Measurements from ENCODE around the gene RAB15. TPM values are rescaled to one million over a fixed set of nuclear protein-coding genes. Genes with fewer than 3 reads are reported as not detected.

Gene RAB15
- polyA plus RNA-seq, 3 donors: 19.5 to 23.9 (median 20.8) TPM

DNA sequence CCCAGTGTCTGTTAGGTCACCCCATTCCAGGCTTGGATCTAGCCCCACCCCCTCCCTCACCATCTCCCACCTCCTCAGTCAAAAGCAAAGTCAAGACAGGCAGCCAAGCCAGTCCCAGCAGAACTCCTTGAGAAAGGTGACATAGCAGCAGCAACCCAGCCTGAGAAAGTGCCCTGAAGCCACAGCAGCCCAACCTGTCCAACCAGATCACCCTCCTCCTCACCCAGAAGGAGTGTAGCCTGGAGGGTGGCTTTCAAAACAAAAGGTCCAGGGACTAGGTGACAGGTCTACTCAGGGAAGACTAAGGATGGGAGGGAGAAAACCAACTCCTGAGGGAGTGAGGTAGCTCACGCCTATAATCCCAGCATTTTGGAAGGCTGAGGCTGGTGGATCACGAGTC, 5.2 kb downstream of the RAB15 start:
- no peak for DNase-seq (ENCODE audit: extremely low read depth in 1 of 11, low read depth in 9 of 11, low spot score in 4 of 11)

DNA sequence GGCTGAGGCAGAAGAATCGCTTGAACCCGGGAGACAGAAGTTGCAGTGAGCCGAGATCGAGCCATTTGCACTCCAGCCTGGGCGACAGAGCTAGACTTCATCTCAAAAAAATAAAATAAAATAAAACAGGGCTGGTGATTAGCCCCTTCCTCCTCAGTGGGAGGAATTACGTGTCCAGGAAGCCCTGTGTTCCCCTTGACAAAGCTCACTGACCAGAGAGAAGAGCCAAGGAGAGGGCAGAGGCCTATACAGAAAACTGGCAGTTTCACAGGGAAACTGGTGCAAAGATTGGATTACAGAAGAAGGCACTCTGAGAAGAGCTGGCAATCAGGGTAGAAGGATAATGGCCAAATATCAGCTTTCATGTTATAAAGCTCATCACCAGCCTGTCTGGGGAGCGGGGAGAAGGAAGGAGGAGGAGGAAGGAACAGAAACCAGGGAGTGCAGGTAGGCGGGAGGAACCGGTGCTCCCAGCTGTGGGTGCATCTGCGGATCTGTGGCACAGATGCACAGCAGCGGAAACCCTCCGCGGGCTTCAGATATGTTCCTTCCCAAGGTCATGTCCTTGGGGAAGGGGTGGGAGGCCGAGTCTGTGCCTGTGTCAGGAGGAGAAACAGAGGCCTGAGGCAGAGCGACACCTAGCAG, 6.7 kb downstream of the RAB15 start:
- no peak for DNase-seq (ENCODE audit: extremely low read depth in 1 of 11, low read depth in 9 of 11, low spot score in 4 of 11)

DNA sequence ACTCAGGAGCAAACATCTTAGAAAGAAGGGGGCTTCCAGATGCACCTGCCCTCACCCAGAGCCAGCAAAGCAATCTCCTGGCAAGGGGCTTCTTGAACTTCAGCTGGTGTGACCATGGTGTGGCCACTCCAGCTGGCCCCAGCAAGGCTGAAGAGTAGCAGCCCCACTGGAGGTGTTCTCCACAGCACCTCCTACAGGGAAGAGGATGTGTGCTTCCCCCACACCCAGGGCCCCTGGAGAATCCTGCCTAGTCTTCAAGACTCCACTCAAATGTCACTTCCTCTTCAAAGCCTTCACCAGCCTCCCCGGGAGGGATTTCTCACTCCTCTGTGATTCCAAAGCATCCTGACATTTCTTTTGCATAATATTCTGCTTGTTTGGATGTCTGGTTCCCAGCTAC, 8.5 kb downstream of the RAB15 start:
- no peak for DNase-seq (ENCODE audit: extremely low read depth in 1 of 11, low read depth in 9 of 11, low spot score in 4 of 11)

DNA sequence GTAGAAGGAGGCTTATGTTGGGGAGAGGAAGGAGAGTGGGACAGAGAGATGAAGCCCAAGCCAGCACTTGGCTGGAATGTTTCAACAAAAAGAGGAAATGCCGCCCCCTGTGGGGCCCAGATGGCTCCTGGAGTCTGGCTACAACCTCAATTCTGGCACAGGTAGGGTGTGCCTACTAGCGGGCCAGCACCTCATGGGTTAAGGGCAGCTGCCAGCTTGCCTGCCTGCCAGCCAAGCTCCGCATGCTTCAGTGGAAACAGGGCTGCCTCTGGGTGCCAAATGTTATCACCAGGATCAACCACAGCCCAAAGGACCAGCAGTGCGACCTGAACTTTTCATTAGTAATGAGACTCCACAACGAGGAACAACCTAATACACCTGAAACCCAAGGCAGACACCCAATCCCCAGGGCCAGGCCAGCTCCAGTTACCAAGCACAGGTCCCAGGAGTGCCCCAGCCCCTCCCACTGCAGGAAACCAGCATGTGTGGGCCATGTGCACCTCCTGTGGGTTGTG, 11.3 kb downstream of the RAB15 start:
- no peak for DNase-seq (ENCODE audit: extremely low read depth in 1 of 11, low read depth in 9 of 11, low spot score in 4 of 11)

DNA sequence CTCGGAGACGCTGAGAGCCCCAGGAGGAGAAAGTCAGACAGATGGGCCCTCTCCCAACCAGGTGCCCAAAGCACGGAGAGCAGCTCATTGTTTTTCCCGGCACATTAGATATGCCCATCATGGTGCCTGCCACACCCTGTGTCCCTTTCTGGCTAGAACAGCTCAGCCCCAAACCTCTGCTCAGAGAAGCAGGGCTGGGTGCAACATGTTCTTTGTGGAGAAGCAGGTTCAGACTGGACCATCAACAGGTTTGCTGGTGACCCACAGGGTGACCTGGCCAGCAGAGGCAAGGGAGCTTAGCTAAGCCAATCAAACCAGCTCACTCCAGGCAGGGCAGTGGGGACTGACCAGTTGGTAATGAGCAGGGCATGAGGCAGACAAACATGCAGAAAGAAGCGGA, 13.4 kb downstream of the RAB15 start:
- no peak for DNase-seq (ENCODE audit: extremely low read depth in 1 of 11, low read depth in 9 of 11, low spot score in 4 of 11)

DNA sequence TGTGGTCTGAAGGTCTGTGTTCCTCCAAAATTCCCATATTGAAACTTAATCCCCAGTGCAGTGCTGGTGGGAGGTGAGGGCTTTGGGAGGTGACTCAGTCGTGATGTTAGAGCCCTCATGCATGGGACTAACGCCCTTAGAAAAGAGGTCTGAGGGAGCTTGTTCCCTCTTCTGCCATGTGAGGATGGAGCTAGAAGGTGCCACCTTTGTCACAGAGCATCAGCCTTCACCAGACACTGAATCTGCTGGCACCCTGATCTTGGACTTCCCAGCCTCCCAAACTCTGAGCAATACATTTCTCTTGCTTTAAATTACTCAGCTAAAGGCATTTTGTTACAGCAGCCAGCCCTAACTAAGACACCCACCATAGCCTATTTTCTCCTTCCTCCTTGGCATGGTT, 13.9 kb downstream of the RAB15 start:
- no peak for DNase-seq (ENCODE audit: extremely low read depth in 1 of 11, low read depth in 9 of 11, low spot score in 4 of 11)

DNA sequence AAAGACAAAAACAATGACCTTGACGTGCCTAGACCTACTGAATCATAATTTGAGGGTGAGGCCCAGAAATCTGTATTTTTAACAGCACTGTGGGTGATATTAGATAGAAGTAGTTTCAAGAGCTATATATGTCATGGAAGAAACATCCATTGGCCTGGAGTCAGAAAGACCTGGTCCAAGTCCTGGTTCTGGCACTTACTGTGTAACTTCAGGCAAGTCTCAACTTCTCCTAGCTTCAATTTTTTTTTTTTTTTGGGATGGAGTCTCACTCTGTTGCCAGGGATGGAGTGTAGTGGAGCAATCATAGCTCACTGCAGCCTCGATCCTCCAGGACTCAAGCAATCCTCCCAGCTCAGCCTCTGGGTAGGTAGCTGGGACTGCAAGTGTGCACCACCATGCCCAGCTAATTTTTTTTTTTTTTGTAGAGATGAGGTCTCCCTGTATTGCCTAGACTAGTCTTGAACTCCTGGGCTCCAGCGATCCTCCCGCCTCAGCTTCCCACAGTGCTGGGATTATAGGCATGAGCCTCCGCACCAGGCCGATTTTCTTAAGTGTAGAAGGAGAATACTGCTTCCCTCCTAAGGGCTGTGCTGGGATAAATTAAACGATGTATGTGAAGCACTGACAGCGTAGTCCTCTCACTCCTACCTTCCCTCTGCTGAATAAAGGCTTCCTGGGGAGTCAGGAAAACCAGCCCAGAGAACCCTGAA, 15.3 kb downstream of the RAB15 start:
- DNase-seq (ENCODE audit: extremely low read depth in 1 of 11, low read depth in 9 of 11, low spot score in 4 of 11): no peak

DNA sequence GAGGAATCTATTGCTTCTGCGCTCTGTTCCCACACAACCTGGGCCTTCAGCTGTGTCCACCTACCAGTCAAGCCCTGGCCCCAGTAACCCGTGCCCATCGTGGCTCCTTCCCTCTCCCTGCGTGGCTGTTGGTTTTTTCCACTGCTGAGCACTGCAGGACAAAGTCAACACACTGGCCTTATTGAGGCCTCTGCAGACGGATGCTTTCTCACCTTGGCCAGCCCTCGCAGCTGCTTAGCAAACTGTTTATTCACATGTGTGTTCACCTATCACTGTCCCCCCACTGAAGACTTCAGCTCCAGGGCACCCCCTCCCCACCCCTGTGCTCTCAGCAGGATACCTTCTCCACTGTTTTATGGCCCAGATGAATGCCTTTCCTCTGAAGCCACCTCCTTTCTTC, 16.8 kb downstream of the RAB15 start:
- DNase-seq (ENCODE audit: extremely low read depth in 1 of 11, low read depth in 9 of 11, low spot score in 4 of 11): no peak

DNA sequence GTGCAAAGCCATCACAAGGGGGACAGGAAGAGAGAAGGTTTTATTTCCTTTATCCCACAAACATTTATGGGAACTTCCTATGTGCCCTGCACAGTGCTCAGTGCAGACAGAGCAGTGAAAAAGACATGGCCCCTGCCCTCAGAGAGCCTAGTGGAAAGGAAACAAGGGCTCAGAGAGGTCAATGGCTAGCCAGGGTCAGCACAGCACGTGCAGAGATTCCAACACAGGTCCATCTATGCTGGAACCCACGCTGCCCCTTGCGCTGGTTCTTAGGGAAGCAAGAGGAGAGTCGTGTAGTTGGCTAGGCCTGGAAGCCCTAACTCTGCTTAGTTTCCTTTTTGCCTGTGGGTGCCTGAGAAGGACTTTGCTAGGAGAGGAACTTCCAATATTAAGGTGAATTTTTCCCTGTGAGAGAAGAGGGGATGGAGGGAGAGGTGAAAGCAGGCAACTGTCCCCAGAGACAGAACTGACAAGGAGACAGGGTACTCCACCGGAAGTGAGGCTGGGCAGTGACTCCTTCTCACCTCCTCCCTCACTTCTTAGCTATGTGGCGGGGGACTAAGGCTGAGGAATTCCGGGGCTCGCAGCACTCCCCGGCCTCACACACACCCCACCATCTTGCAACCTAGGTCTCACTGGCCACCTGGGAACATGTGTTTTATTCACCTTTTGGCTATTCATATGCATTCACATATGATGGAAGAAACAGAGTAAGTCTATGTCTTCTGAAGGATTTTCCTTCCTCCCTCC, 17.5 kb downstream of the RAB15 start:
- no peak for DNase-seq (ENCODE audit: extremely low read depth in 1 of 11, low read depth in 9 of 11, low spot score in 4 of 11)

DNA sequence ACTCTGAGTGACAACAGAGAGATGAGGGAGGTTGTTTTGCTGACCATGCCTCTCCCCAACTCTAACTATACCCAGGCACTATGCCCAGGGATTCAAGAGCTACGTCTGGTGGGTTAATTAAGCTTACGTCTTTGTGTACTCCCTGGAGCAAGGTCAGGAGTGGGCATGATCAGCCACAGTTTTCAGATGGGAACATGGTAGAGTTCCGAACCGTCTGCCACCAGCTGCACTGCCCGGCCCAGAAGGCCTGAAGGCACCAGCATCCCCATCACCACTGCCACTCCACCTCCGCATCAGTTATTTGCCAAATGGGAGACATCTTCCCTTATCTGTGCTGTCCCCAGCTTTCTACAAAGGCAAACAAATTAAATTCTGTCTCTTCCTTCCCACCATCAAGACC, 18.5 kb downstream of the RAB15 start:
- DNase-seq (ENCODE audit: extremely low read depth in 1 of 11, low read depth in 9 of 11, low spot score in 4 of 11): no peak

DNA sequence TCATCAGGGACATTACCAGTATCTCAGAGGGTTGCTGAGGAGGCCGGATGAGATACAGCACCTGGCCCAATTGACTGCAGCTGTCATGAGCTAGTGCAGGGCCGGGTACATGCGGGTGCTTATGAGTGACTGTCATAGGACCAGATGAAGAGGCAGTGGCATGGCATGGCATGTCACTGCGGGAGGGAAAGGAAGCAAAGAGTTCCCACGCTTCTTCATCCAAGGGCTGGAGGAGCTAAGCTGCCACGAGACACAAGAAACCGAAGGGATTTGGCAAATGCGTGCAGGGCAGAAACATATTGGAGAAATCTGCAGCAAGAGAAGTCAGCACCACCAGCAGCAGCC, 18.9 kb downstream of the RAB15 start:
- no peak for DNase-seq (ENCODE audit: extremely low read depth in 1 of 11, low read depth in 9 of 11, low spot score in 4 of 11)

DNA sequence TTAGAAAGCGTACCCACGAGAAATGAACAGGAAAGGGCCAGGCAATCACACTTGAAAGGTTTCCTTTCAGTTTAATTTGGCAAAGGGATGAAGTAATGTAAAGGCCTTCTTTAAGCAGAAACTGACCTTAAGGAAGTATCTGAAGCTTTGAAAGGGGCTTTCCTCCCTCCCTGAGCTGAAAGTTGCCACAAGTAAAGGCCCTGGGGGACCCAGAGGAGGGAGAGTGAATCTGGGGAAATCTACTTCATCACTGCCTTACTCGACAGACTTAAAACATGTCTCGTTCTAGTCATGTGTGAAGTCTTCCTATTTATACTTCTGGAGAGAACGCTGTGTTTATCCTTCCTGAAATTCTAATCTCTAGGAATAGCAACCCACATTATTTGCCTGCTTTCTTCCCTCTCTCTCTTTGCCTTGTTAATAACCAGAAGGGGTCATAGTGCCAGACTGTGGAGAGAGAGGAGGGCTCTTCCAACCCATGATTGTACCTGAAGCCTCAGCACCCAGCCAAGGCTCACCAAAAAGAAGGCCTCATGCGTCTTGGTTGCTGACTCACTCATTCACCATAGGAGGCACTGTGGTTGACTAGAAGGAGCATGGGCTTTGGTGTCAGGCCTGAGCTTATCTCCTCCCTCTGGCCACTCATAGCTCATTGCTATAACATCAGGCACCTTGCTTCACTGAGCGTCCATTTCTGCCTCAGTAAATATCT, 19.4 kb downstream of the RAB15 start:
- no peak for DNase-seq (ENCODE audit: extremely low read depth in 1 of 11, low read depth in 9 of 11, low spot score in 4 of 11)

DNA sequence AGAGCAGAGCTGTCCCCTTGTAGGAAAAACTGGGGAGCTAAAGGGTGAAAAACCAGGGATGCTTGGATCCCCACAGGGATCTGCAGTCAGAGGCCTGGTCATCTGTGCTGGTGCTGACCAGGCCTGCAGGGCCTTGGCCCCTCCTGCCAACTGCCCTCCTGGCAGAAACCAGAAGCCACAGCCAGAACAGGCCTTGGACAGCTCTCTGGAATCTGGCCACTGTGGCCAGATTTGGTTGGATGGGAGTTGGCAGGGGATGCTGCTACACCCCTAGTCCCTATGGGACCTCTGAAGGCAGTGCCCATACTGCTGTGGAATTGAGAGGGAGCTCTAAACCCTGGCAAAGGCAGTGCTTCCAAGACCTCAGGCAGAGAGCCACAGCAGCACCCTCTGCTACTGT, 20.4 kb downstream of the RAB15 start:
- no peak for DNase-seq (ENCODE audit: extremely low read depth in 1 of 11, low read depth in 9 of 11, low spot score in 4 of 11)

DNA sequence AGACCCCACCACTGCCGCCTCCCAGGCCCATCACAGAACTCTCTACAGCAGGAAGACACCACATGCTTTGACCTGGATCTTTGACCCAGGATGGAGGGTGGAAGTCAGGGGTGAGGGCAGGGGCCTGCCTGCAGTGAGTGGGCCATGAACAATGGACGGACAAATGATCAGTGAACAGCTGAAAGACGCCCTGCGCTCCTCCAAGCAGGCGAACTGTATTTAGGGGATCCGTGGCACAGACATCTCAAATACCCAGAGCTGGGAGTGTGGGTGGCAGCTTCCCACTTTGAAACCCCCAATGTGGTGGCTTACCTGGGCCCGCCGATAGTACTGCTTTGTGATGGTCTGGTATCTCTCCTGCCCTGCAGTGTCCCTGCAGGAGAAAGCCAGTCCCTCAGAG, 20.8 kb downstream of the RAB15 start:
- no peak for DNase-seq (ENCODE audit: extremely low read depth in 1 of 11, low read depth in 9 of 11, low spot score in 4 of 11)

DNA sequence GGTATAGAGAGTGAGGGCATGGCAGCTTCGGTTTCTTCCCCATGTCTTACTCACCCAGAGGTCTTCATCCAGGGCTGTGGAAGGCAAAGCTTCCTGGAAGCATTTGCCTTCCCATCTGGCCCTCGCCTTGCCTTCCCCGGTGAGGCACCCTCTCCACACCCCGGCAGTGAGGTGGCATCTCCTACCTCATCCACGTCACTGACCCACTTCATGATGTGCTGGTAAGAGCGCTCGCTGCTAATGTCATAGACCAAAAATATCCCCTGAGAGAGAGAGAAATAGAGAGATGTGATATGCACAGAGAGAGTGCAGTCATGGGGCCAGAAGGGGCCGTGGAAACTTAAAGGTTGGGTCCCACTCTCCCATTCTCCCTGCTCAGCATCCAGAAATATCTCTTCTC, 21.2 kb downstream of the RAB15 start:
- no peak for DNase-seq (ENCODE audit: extremely low read depth in 1 of 11, low read depth in 9 of 11, low spot score in 4 of 11)

DNA sequence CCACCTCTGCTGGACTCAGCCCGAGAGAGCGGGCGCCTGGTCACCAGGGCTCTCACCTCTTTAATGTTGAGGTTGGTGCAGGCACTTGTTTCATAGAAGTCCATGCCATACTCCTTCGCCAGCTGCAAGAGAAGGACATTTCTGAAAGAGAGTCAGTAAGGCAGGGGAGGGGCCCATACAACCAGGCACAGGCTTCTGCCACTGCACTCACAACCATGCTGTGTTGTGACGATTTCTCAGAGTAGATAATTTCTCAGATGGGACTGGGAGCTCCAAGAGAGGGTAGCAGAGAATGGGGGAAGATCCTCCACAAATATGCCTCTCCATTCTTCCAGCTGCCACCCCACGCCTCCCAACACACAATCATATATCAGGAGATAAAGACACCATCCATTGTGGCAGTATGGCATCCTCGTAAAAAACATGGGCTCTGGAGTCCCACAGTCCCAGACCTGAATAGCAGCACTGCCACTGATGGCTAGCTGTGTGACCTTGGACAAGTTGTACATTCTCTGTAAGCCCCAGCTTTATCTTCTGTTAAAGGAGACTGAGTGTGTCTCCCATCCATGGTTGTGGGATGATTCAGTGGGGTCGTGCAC, 23.4 kb downstream of the RAB15 start:
- DNase-seq (ENCODE audit: extremely low read depth in 1 of 11, low read depth in 9 of 11, low spot score in 4 of 11): no peak

DNA sequence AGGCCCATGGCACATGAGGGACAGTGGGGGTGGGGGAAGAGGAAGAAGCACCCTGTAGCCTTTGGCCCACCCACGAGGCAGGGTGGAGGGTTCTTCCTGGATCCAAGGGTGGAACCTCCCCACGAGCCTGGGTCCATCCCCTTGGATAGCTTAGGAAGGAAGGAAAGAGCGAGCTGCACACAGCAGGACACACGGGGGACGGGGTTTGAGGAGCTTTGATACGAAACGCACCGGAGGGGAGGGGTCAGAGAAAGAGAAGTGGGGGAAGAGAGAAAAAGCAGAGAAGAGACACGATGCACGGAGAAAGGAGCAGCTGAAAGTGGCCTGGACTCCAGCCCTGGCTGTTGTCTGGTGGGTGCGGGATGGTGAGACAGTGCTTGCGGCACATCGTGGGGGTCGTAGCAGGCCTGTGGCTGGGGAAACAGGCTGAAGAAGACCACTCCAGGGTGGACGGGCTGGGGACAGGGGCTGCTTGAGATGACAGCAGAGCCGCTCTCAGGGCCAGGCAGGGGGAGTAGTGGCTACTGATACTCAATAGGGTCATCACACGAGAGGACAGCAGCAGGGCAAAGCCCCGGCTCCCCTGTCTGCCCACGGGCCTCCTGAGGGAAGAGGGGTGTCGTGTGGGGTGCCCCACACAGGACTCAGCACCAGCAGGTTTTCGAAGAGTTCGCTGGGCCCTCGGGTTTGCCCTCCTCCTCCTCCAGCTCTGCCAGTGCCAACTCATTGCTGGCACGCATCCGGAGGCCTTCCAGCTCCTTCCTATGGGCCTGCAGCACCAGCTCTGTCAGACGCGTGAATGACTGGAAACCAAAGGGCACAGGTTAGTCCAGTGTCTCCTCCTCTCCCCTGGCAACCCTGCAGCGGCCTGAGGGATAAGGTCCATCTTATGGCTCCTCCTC, 24.2 kb downstream of the RAB15 start:
- no peak for DNase-seq (ENCODE audit: extremely low read depth in 1 of 11, low read depth in 9 of 11, low spot score in 4 of 11)

DNA sequence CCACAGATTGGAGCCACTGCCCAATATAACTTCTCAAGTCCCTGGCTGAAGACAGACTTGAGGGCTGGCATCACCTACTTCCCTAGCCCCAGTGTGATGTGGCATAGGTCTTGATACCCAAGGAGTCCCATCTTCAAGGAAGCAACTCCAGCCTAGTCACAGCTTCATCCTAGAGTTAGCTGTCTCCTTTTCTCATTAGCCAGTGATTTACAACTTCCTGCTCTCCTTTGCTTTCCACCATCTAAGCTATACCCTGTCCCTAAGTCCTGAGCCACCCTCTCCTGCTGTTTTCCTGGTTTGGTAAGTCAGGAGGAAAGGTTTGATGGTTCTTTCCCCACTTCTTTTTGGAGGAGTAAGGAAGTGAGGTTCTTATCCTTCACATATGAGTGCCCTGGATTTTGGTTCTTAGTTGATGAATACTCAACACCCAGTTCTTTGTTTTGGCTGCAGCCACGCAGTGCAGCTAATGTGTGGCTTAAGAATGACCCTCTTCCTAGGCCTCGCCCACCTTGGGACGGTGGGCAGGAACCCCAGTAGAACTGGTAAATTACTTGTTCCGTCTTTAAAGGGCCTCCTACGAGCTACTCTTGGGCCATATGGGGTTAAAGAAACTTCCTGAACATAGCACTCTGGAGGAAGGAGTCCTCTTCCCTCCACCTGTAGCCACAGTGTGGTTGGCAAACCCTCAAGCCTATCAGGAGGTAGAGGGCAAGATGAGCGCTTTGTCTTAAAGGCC, 25.7 kb downstream of the RAB15 start:
- DNase-seq (ENCODE audit: extremely low read depth in 1 of 11, low read depth in 9 of 11, low spot score in 4 of 11): no peak

Data from renal cortex interstitium (tissue), 11 donors.